ENCODE measurements around the gene OTUD4.

DNA sequence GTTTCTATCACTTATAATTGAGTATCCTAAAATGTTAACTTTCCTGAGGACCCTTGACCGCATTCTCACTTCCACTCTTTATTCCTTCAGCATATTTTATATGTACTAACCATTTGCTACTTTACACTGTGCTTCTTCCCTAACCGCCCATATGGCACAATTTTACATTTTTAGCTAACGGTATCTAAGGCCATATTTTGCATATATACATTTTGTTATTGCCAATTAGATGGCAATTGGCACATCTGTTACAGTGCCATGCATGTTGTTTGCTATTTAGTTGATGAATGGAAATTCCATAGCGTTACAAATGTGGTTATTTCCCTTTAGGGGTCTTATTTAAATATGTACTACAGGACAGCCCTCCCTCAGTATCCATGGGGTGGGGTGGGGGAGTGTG, 20.0 kb upstream of the OTUD4 start:
- no peak for TF ChIP-seq EZH2 (IDR thresholded peaks at IDR 0.05; ENCODE audit: insufficient read depth, poor library complexity, severe bottlenecking)
- no peak for TF ChIP-seq EZH2phosphoT487 (IDR thresholded peaks at IDR 0.05; ENCODE audit: insufficient read depth, low read depth)

Measured in GM23248 (cell line).